Dermis microvascular lymphatic vessel endothelial cell (primary cell): ENCODE results near the gene HOMER3. TPM values are rescaled to one million over a fixed set of nuclear protein-coding genes. Genes with fewer than 3 reads are reported as not detected.
A peak's percentile ranks its signal among the peaks of the same experiment; 100 is the strongest.

Experiments used
- DNase-seq, 2 donors: peaks; one replicate each; pipeline versions ENCODE4 v3.0.0 to v3.0.0-alpha.2; 2010; ENCODE audit warnings: low read depth in 2 of 2
- total RNA-seq: library from RNA; depleted of rRNA; stranded (reverse); fragments of >200 nt; gene quantifications from 2 replicates; pipeline ENCODE4 v1.2.1, GENCODE V29; 2014

The HOMER3 gene
- total RNA-seq, 1 donor from 2014 or later = 96.2 TPM

GRCh38 chr19:18879579-18880373, 61.2 kb downstream of the HOMER3 start:
- peak in 1 of 2 donors; percentile 38 for DNase-seq

Other genes with a start within 250 kb of the HOMER3 start
- gene COMP, start 149.9 kb downstream of the HOMER3 start, total RNA-seq = not detected in 2 replicates
- 40.2 and 58.9 TPM in 2 replicates for gene UPF1, start 109.3 kb downstream of the HOMER3 start, total RNA-seq
- 2.4 and 5.1 TPM in 2 replicates for gene CERS1, start 45.1 kb downstream of the HOMER3 start, total RNA-seq
- 161 and 214 TPM in 2 replicates for gene COPE, start 21.8 kb downstream of the HOMER3 start, total RNA-seq
- gene DDX49, start 21.5 kb downstream of the HOMER3 start, total RNA-seq = 42.7 and 43.9 TPM in 2 replicates
- gene SUGP2, start 92.3 kb upstream of the HOMER3 start, total RNA-seq = 11.0 and 16.1 TPM in 2 replicates
- 41.0 and 53.7 TPM in 2 replicates for gene ARMC6, start 92.4 kb upstream of the HOMER3 start, total RNA-seq
- gene SLC25A42, start 122.8 kb upstream of the HOMER3 start, total RNA-seq = 3.7 and 4.7 TPM in 2 replicates
- gene TMEM161A, start 197.3 kb upstream of the HOMER3 start, total RNA-seq = 11.3 and 20.5 TPM in 2 replicates
- gene MEF2B, start 229.0 kb upstream of the HOMER3 start, total RNA-seq = not detected in 2 replicates